ENCODE results near the gene UBN2.

- TF ChIP-seq POLR2AphosphoS5 (IDR thresholded peaks at IDR 0.05) (no peak), EP300 (IDR thresholded peaks at IDR 0.05) (no peak)
- TF ChIP-seq, protein P1, sequence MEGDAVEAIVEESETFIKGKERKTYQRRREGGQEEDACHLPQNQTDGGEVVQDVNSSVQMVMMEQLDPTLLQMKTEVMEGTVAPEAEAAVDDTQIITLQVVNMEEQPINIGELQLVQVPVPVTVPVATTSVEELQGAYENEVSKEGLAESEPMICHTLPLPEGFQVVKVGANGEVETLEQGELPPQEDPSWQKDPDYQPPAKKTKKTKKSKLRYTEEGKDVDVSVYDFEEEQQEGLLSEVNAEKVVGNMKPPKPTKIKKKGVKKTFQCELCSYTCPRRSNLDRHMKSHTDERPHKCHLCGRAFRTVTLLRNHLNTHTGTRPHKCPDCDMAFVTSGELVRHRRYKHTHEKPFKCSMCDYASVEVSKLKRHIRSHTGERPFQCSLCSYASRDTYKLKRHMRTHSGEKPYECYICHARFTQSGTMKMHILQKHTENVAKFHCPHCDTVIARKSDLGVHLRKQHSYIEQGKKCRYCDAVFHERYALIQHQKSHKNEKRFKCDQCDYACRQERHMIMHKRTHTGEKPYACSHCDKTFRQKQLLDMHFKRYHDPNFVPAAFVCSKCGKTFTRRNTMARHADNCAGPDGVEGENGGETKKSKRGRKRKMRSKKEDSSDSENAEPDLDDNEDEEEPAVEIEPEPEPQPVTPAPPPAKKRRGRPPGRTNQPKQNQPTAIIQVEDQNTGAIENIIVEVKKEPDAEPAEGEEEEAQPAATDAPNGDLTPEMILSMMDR (IDR thresholded peaks at IDR 0.05) = no peak
Observed at GRCh38 chr7:139339025-139339424, 108.0 kb downstream of the UBN2 start.
